Activated naive CD4-positive, alpha-beta T cell treated with anti-CD3 and anti-CD28 coated beads, Interleukin-2, amount 50 U/mL, for 16 hours (primary cell): ENCODE results near the gene ZSCAN23.
"Not testable (repeated sequence)": the region's sequence is repeated elsewhere in the genome, so short reads cannot be mapped to it uniquely, and the experiment has no call there.

Experiments
- DNase-seq: peaks from one replicate; pipeline ENCODE4 v3.0.0-alpha.2; 2020

ZSCAN23 gene

GRCh38 chr6:28433119-28433518 is 10.2 kb downstream of the ZSCAN23 start:
- DNase-seq, result no peak

GRCh38 chr6:28429781-28430180 is 13.5 kb downstream of the ZSCAN23 start:
- DNase-seq, result no peak

GRCh38 chr6:28425944-28426541 is 17.2 kb downstream of the ZSCAN23 start:
- DNase-seq, result no peak

GRCh38 chr6:28424163-28424562 is 19.1 kb downstream of the ZSCAN23 start:
- DNase-seq, result no peak

GRCh38 chr6:28423546-28423945 is 19.7 kb downstream of the ZSCAN23 start:
- DNase-seq, result no peak

- DNase-seq, result no peak
Measured at GRCh38 chr6:28413681-28414080, 29.6 kb downstream of the ZSCAN23 start.

GRCh38 chr6:28410767-28411166 is 32.5 kb downstream of the ZSCAN23 start:
- DNase-seq, result no peak

GRCh38 chr6:28408076-28408802 is 35.1 kb downstream of the ZSCAN23 start:
- DNase-seq, result no peak

- DNase-seq, result no peak
Measured at GRCh38 chr6:28407401-28407800, 35.9 kb downstream of the ZSCAN23 start.

- not testable (repeated sequence) for DNase-seq
Measured at GRCh38 chr6:28403923-28404322, 39.4 kb downstream of the ZSCAN23 start.

GRCh38 chr6:28402197-28402596 is 41.1 kb downstream of the ZSCAN23 start:
- no peak for DNase-seq

GRCh38 chr6:28401172-28401571 is 42.1 kb downstream of the ZSCAN23 start:
- DNase-seq, result no peak

GRCh38 chr6:28400122-28400451 is 43.2 kb downstream of the ZSCAN23 start:
- no peak for DNase-seq

GRCh38 chr6:28399350-28400121 is 43.8 kb downstream of the ZSCAN23 start, which contains the start of gene ZSCAN12:
ZSCAN12 (minus strand) TSS chr6:28399747; CDS start chr6:28398405, 1,342 bp downstream.
- peak; percentile 87 for DNase-seq

- no peak for DNase-seq
Measured at GRCh38 chr6:28395918-28396317, 47.4 kb downstream of the ZSCAN23 start.

GRCh38 chr6:28393912-28394662 is 49.2 kb downstream of the ZSCAN23 start:
- no peak for DNase-seq

GRCh38 chr6:28390688-28391087 is 52.6 kb downstream of the ZSCAN23 start:
- DNase-seq, result no peak

GRCh38 chr6:28384143-28384533 is 59.2 kb downstream of the ZSCAN23 start:
- no peak for DNase-seq

GRCh38 chr6:28383235-28384142 is 59.8 kb downstream of the ZSCAN23 start:
- peak; percentile 26 for DNase-seq
